Activated naive CD8-positive, alpha-beta T cell treated with anti-CD3 and anti-CD28 coated beads, Interleukin-2, amount 10 ng/mL, durations not matched to agents 7 days and 5 days (primary cell): ENCODE results near the gene NUP214. TPM values are rescaled to one million over a fixed set of nuclear protein-coding genes. Genes with fewer than 3 reads are reported as not detected.
"Not testable (repeated sequence)": the region's sequence is repeated elsewhere in the genome, so short reads cannot be mapped to it uniquely, and the experiment has no call there.

ENCODE experiments used
- ATAC-seq: fragments of 150-1000 bp; cut with Tn5 transposase; one replicate; pipeline ENCODE4 v1.10.0; 2021; ENCODE audit warnings: low read depth, moderate library complexity
- POLR2A ChIA-PET: fragments of 350-600 bp; sonication (Branson Sonifier 250); formaldehyde crosslinking; loops from one replicate; lab custom pipeline; 2021; ENCODE audit warnings: antibody characterized with exemption; lab: Charles Lee
- DNase-seq: peaks from one replicate; pipeline ENCODE4 v3.0.0; 2021
- H3K27ac Mint-ChIP-seq: one replicate; pipeline ENCODE4 v1.8.0; 2022; ENCODE audit warnings: mild to moderate bottlenecking, mixed read lengths
- H3K27me3 Mint-ChIP-seq: one replicate; pipeline ENCODE4 v1.8.0; 2022; ENCODE audit warnings: mild to moderate bottlenecking, moderate library complexity, mixed read lengths
- H3K36me3 Mint-ChIP-seq: one replicate; pipeline ENCODE4 v1.8.0; 2021; ENCODE audit warnings: mild to moderate bottlenecking, mixed read lengths
- H3K4me1 Mint-ChIP-seq: one replicate; pipeline ENCODE4 v1.8.0; 2021; ENCODE audit warnings: mixed read lengths
- H3K4me3 Mint-ChIP-seq: one replicate; pipeline ENCODE4 v1.8.0; 2022; ENCODE audit warnings: mild to moderate bottlenecking, moderate library complexity, mixed read lengths
- H3K9me3 Mint-ChIP-seq: one replicate; pipeline ENCODE4 v1.8.0; 2021; ENCODE audit warnings: mixed read lengths
- total RNA-seq, 2 experiments: library from RNA; stranded (reverse); gene quantifications; one replicate each; pipeline ENCODE4 v1.2.3, GENCODE V29; 2021

NUP214 gene
- total RNA-seq, 2 experiments from 2014 or later, result 69.4 to 73.9 TPM

- peak overlapping the region; percentile 43 for H3K27ac Mint-ChIP-seq
- no peaks in the 10 kb centered on the region for H3K27me3 Mint-ChIP-seq
- H3K9me3 Mint-ChIP-seq, result no peaks in the 10 kb centered on the region
- H3K36me3 Mint-ChIP-seq, result peaks cover 41% of the 10 kb centered on the region
- no peak overlapping the region for H3K4me3 Mint-ChIP-seq
- POLR2A ChIA-PET, result interaction anchor here (0.6 to 14.6 kb wide), 4 partner anchors 7 to 138 kb away, joined by 3 to 594 read pairs (median 4); partner anchors contain the start of gene FAM78A
- ATAC-seq (no peak), DNase-seq (no peak)
- H3K4me1 Mint-ChIP-seq, result peaks cover 49% of the 10 kb centered on the region
Measured at GRCh38 chr9:131260751-131261452, 135.5 kb downstream of the NUP214 start.

- H3K27ac Mint-ChIP-seq, result peak overlapping the region; percentile 75
- H3K4me3 Mint-ChIP-seq, result peak overlapping the region; percentile 58
- H3K27me3 Mint-ChIP-seq, result no peaks in the 10 kb centered on the region
- no peaks in the 10 kb centered on the region for H3K9me3 Mint-ChIP-seq
- POLR2A ChIA-PET, result interaction anchor here (0.6 to 14.7 kb wide), 6 partner anchors 7 to 138 kb away, joined by 3 to 594 read pairs (median 10); partner anchors contain the start of gene FAM78A
- H3K36me3 Mint-ChIP-seq, result peaks cover 44% of the 10 kb centered on the region
- DNase-seq (no peak), ATAC-seq (no peak)
- peaks cover 54% of the 10 kb centered on the region for H3K4me1 Mint-ChIP-seq
Measured at GRCh38 chr9:131262327-131263032, 137.1 kb downstream of the NUP214 start.

- H3K4me3 Mint-ChIP-seq, result peak overlapping the region; percentile 58
- H3K4me1 Mint-ChIP-seq, result peaks cover 50% of the 10 kb centered on the region
- POLR2A ChIA-PET, result interaction anchor here (1.2 to 14.7 kb wide), 4 partner anchors 8 to 16 kb away, joined by 5 to 594 read pairs (median 10); no protein-coding TSS in a partner anchor
- peak overlapping the region; percentile 75 for H3K27ac Mint-ChIP-seq
- not testable (repeated sequence) for ATAC-seq, DNase-seq, H3K27me3 Mint-ChIP-seq, H3K9me3 Mint-ChIP-seq
- peaks cover 43% of the 10 kb centered on the region for H3K36me3 Mint-ChIP-seq
Measured at GRCh38 chr9:131263033-131263343, 137.6 kb downstream of the NUP214 start.

- Mint-ChIP-seq H3K4me1 (peaks cover 47% of the 10 kb centered on the region), H3K4me3 (peak overlapping the region; percentile 100), H3K27me3 (no peaks in the 10 kb centered on the region), H3K36me3 (peaks cover 40% of the 10 kb centered on the region), H3K9me3 (no peaks in the 10 kb centered on the region), H3K27ac (peak overlapping the region; percentile 99)
- POLR2A ChIA-PET, result interaction anchor here (1.0 to 14.7 kb wide), 6 partner anchors 8 to 26 kb away, joined by 3 to 594 read pairs (median 6); no protein-coding TSS in a partner anchor
- ATAC-seq, result no peak
- no peak for DNase-seq
Measured at GRCh38 chr9:131263701-131264100, 138.3 kb downstream of the NUP214 start.

GRCh38 chr9:131264231-131264630, 138.8 kb downstream of the NUP214 start:
- Mint-ChIP-seq H3K4me1 (peaks cover 48% of the 10 kb centered on the region), H3K27ac (peak overlapping the region; percentile 99), H3K36me3 (peaks cover 40% of the 10 kb centered on the region), H3K27me3 (no peaks in the 10 kb centered on the region), H3K9me3 (no peaks in the 10 kb centered on the region), H3K4me3 (peak overlapping the region; percentile 100)
- DNase-seq, result peak; percentile 55
- ATAC-seq, result peak; percentile 13
- POLR2A ChIA-PET, result interaction anchor here (1.0 to 14.7 kb wide), 6 partner anchors 8 to 26 kb away, joined by 3 to 594 read pairs (median 6); no protein-coding TSS in a partner anchor

GRCh38 chr9:131266266-131267229, 141.2 kb downstream of the NUP214 start:
- peak overlapping the region; percentile 99 for H3K27ac Mint-ChIP-seq
- H3K36me3 Mint-ChIP-seq, result peaks cover 39% of the 10 kb centered on the region
- H3K9me3 Mint-ChIP-seq, result no peaks in the 10 kb centered on the region
- DNase-seq (peak; percentile 63), ATAC-seq (peak; percentile 23)
- POLR2A ChIA-PET, result interaction anchor here (3.5 to 14.7 kb wide), 4 partner anchors 9 to 29 kb away, joined by 23 to 594 read pairs (median 76); partner anchors contain the start of gene FAM78A
- no peaks in the 10 kb centered on the region for H3K27me3 Mint-ChIP-seq
- peak overlapping the region; percentile 100 for H3K4me3 Mint-ChIP-seq
- peaks cover 65% of the 10 kb centered on the region for H3K4me1 Mint-ChIP-seq

GRCh38 chr9:131270171-131271015, 145.0 kb downstream of the NUP214 start:
- peaks cover 50% of the 10 kb centered on the region for H3K4me1 Mint-ChIP-seq
- H3K9me3 Mint-ChIP-seq, result no peaks in the 10 kb centered on the region
- ATAC-seq, result peak; percentile 19
- H3K27ac Mint-ChIP-seq, result peak overlapping the region; percentile 99
- no peaks in the 10 kb centered on the region for H3K27me3 Mint-ChIP-seq
- POLR2A ChIA-PET, result interaction anchor here (0.7 to 14.7 kb wide), 6 partner anchors 9 to 1499 kb away, joined by 5 to 594 read pairs (median 26); partner anchors contain the start of gene NUP214
- DNase-seq, result peak; percentile 68
- H3K4me3 Mint-ChIP-seq, result peak overlapping the region; percentile 100
- H3K36me3 Mint-ChIP-seq, result peaks cover 48% of the 10 kb centered on the region

- not testable (repeated sequence) for H3K9me3 Mint-ChIP-seq, DNase-seq, H3K27me3 Mint-ChIP-seq, ATAC-seq
- peaks cover 48% of the 10 kb centered on the region for H3K4me1 Mint-ChIP-seq
- H3K27ac Mint-ChIP-seq, result peak overlapping the region; percentile 99
- H3K36me3 Mint-ChIP-seq, result peaks cover 53% of the 10 kb centered on the region
- H3K4me3 Mint-ChIP-seq, result peak overlapping the region; percentile 100
- POLR2A ChIA-PET, result interaction anchor here (2.2 to 14.7 kb wide), 3 partner anchors 16 to 146 kb away, joined by 8 to 594 read pairs (median 110); partner anchors contain the start of gene NUP214
Measured at GRCh38 chr9:131271016-131271273, 145.6 kb downstream of the NUP214 start.

- peak overlapping the region; percentile 99 for H3K27ac Mint-ChIP-seq
- peaks cover 53% of the 10 kb centered on the region for H3K36me3 Mint-ChIP-seq
- POLR2A ChIA-PET, result interaction anchor here (1.4 to 14.7 kb wide), 5 partner anchors 8 to 146 kb away, joined by 4 to 594 read pairs (median 8); partner anchors contain the start of gene NUP214
- H3K4me1 Mint-ChIP-seq, result peaks cover 42% of the 10 kb centered on the region
- no peaks in the 10 kb centered on the region for H3K9me3 Mint-ChIP-seq
- peak overlapping the region; percentile 100 for H3K4me3 Mint-ChIP-seq
- DNase-seq (peak; percentile 44), ATAC-seq (no peak)
- no peaks in the 10 kb centered on the region for H3K27me3 Mint-ChIP-seq
Measured at GRCh38 chr9:131271506-131271931, 146.1 kb downstream of the NUP214 start.

GRCh38 chr9:131272212-131272611, 146.8 kb downstream of the NUP214 start:
- POLR2A ChIA-PET, result interaction anchor here (0.7 to 14.7 kb wide), 6 partner anchors 9 to 202 kb away, joined by 3 to 594 read pairs (median 6); partner anchors contain the start of gene NUP214
- Mint-ChIP-seq H3K4me3 (peak overlapping the region; percentile 100), H3K4me1 (peaks cover 36% of the 10 kb centered on the region)

GRCh38 chr9:131273146-131273855, 147.9 kb downstream of the NUP214 start:
- peaks cover 36% of the 10 kb centered on the region for H3K4me1 Mint-ChIP-seq
- H3K27me3 Mint-ChIP-seq, result no peaks in the 10 kb centered on the region
- H3K4me3 Mint-ChIP-seq, result peak overlapping the region; percentile 100
- ATAC-seq (no peak), DNase-seq (peak; percentile 56)
- no peaks in the 10 kb centered on the region for H3K9me3 Mint-ChIP-seq
- H3K36me3 Mint-ChIP-seq, result peaks cover 52% of the 10 kb centered on the region
- H3K27ac Mint-ChIP-seq, result peak overlapping the region; percentile 99
- POLR2A ChIA-PET, result interaction anchor here (0.6 to 14.7 kb wide), 7 partner anchors 9 to 122 kb away, joined by 3 to 594 read pairs (median 6); no protein-coding TSS in a partner anchor

More at GRCh38 chr9:131272212-131272611, 146.8 kb downstream of the NUP214 start:
- ATAC-seq, result no peak
- Mint-ChIP-seq H3K36me3 (peaks cover 52% of the 10 kb centered on the region), H3K9me3 (no peaks in the 10 kb centered on the region), H3K27me3 (no peaks in the 10 kb centered on the region), H3K27ac (peak overlapping the region; percentile 99)
- DNase-seq, result peak; percentile 46
